Central memory CD4-positive, alpha-beta T cell (primary cell): ENCODE measurements around the gene MXD4.

Experiments
- DNase-seq: peaks from one replicate; pipeline ENCODE4 v3.0.0; 2022

The MXD4 gene

DNA sequence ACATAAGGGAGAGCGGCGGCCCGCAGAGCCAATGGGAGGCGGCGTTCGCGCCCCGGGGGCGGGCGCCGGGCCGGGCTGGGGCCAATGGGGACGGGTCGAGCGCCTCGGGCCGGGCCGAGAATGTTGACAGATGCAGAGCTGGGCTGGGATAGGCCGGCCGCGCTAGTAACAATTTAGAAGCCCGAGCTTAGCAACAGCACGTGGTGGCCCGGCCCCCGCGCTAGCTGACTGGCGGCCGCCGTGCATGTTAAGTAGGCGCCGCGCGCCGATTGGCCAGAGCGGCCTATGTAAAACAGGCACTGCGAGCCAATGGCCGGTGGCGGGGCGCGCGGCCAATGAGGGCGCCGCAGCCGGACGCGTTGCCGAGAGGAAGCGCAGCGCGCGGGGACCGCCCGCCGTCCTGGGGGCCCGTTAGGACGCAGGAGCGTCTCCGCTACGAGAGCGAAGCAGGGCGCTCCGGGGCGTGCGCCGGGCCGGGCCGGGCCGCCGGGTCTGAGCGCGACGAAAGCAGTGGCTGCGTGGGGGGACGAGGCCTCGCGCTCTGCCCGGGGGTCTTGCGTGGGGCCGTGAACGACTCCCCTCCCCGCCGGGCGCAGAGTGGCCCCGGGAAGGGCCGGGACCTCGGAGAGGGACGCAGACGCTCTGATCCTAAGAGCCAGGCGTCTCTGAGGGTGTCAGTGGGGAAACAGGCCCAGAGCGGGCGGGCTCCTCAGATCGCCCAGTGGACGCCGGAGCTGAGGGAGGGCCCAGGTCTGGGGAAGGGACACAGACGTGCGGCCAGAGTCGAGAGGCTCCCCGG lies 435 bp upstream of the MXD4 start:
- peak; percentile 99 for DNase-seq

DNA sequence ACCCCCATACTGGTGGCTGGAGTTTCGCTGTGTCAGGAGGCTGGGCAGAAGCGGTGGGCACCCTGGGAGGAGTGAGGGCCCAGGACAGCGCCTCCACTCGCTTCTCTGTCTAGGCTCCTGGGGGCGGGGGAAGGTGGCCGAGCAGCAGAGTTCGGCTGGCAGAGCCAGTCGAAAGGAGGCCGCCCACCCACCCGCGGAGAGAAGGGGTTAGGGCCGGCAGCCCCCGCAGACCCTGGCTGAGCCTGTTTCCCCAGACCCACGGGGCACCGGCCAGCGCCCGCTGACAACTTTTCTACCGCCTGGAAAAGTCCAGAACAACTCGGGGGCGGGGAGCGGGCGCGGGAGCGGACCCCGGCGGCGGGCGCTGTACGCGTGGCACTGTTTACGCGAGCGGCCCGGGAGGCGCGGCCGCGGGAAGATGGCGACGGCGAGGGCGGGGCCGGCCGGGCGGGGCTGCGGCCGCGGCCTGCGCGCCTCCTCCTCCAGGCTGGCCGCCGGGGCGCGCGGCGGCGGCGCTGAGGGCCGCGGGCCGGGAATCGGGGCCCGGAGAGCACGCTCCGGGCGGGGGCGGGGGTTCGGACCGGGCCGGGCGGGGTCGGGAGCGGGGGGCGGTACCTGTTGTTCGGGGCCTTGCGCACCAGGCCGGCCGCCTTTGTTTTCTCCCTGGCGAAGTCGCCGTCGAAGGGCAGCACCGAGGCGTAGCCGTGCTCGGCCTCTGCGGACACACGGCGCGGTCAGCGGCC lies 628 bp downstream of the MXD4 start:
- DNase-seq = peak; percentile 59

DNA sequence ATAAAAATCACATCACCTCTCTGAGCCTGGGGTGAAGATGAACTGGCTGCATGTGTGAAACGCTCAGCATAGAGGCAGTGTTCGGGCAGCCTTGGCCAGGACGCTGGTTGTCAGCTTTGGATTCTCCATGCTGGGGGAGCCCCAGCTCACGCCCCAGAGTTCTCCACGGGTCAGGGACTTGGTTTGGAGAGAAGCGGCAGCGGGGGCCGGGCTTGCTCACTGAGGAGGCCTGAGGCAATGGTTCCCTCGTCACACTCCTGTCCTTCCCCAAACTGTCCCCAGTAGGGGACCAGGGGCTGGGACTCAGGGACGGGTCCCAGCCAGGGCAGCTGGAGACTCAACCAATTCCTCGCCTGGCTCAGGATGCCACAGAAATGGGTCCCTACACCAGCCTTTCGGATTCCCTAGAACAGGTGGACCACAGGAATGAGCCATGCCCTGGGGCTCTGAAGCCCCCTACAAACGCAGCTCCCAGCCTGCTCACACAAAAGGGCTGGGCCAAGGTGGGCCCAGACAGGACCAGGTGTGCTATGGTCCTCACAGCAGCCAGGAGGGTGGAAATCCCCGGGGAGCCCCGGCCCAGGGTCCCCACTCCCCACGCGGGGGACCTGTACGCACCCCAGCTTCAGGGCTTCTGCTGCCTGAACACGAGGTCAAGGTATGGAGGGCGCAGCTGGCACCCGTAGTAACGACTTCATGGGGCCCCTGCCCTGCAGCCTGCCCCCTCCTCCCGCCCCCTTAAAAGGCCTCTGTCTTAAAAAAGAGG lies 1.4 kb downstream of the MXD4 start:
- no peak for DNase-seq

DNA sequence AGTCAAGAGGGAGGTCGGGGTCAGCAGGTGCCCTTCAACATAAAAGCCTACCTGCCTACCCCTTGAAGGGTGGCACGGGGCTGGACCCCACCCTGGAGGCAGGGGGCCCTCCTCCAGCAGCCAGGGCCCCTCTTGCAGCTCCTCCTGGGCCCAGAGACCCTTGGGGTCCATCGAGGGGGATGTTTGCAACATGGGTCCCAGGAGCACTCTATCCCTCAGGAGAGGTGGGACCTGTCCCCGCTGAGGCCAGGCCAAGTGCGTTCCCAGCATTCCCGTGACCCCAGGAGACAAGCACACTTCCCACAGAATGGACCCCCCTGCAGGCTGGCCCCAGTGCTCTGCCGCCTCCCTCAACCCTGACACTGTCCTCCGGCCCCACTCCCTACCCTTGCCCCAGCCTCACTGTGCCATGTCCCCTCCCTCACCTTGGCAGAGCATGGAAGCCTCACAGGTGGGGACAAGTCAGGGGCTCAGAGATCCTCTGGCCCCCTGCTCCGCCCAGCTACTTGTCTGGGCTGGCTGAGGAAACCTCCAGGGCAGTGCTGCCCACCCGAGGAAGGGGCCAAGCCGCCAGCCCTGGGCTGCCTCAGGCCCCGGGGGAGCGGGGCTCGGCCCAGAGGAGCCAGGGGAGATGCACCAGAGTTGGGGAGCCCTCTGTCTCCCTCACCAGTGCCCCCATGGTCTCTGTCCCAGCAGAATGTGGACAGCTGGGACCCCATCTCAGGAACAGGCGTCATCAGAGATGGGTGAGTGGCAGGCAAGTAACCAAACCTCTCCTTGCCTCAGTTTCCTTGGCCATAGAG lies 2.2 kb downstream of the MXD4 start:
- DNase-seq = no peak

DNA sequence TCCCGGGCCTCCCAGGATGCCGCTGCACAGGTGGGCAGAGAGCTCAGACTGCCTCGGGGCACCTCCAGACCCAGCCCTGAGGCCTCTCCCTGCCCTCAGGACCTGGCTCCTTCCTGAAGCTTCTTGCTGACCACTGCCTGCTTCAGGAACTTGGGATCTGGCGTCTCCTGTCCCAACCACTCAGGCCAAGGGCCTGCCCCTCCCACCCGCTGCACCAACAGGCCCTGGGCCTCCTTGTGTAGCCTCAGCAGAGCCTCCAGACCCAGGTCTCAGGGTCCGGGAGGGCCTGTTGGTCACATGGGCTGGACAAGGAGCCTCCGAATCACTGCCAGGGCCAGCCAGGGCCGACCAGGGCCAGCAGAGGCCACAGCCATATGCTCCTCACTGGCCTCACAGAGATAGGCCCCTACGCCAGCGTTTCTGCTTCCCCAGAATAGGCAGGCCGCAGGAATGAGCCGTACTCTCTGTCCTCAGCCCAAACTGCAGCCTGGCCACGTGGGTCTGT lies 2.8 kb downstream of the MXD4 start:
- no peak for DNase-seq

DNA sequence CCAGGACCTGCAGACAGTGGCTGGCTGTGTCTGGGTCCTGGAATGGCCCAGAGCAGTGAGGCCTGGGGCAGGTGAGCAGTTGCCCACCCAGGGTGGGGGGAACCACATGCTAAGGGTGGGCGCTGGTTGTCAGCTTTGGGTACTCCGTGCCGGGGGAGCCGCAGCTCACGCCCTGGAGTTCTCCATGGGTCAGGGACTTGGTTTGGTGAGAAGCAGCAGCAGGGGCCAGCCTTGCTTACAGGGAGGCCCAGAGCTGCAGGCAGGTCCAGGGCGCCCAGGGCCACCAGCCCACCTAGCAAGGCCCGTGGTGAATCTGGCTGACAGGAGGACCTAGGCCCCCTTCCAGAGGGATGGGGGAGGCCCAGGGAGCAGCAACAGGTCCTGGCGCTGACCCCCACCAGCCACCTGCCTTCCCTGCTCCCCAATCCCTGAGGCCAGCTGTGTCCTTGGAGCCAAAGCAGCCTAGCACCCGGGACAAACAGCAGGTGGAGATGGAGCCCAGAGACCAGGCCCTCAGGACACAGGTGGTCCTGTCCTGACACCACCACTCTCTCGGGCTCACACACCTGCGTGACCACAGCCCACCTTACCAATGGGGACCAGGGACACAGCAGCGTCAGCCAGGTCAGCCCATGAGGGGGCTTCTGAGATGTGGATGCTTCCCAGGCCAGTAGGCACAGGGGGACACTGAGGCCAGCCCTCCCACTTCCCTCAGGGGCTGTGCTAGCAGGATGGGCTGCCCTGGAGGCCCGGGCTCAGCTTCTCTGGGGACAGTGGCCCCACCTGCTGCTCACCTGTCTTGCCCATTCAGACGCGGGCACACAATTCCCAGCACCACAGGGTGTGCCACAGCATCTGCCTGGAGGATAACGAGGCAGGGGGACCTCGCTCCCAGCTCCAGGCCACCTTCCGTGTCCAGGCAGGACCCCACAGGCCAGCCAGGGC lies 3.5 kb downstream of the MXD4 start:
- no peak for DNase-seq

DNA sequence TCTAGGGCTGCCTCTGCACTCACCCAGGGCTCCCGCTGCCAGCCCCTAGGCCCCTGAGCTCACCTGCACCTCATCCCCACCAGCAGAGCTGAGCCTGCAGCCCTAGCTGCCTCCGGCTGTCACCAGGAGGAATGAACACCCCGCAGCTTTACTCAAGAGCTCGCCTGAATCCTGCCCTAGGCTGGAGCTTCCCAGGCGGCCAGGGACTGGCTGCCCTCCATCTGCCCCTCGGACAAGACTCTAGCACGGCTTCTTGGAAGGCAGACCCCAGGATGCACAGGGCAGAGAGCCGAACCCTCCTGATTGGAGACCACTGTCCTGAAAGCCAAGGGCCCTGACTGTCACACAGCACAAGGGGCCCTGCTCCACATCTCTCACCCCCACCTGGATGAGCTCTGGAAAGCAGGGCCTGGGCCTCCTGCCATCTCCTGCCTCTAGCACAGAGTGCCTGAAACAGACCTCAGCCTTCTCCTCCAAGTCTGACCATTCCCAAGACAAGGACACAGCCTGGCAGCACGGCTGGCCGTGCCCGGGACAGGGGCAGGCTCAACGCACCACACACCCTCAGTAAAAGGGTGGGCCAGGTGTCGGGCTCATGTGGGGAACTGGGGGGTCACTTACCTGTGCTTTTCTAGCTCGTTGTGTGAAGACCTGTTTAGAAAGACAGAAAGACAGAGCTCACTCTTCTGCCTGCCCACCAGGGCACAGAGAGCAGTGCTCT lies 4.4 kb downstream of the MXD4 start:
- no peak for DNase-seq

DNA sequence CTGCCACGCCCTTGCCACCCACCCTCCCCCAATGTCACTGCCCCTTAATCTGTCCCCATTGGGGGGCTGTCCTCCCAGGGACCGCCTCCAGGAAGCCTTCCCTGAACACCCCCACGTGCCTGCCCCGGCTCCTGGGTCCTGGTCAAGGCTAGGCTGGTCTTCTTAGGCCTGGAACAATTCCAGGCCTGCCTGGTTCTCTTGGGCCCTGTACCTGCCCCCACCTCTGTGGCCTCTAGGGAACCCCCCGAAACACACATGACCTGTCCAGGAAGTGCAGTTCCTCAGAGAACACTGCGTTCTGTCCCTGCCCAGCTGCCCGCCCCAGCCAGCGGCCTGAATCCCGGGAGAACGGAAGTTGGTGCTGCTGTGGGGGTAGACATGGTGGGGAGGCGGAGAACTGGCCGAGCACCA lies 5.1 kb downstream of the MXD4 start:
- DNase-seq = no peak

DNA sequence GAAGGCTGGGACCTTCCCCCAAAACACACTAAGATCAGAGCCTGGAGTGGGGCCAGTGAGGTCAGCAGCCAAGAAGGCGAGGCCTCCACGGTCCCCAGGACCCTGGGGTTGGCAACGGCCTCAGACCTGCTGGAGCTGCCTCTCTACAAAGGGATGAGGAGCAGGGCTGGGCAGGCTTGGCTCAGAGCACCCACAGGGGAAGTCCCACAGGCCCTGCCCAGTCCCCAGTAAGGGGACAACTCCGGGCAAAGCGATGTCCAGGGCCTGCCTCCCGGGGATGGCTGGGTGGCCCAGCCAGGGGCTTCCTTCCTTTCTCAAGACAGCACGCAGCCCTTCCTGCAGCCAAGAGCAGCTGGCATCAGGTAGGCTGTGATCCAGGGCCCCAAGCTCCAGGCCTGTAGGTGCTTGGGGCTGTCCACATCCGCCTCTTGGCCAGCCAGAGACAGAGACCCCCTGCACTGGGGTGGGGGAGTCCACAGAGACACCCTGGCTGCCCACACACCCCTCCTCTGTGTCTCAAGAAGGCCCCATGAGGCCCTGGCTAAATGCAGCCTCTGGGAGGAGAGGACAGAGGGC lies 5.7 kb downstream of the MXD4 start:
- DNase-seq = no peak

DNA sequence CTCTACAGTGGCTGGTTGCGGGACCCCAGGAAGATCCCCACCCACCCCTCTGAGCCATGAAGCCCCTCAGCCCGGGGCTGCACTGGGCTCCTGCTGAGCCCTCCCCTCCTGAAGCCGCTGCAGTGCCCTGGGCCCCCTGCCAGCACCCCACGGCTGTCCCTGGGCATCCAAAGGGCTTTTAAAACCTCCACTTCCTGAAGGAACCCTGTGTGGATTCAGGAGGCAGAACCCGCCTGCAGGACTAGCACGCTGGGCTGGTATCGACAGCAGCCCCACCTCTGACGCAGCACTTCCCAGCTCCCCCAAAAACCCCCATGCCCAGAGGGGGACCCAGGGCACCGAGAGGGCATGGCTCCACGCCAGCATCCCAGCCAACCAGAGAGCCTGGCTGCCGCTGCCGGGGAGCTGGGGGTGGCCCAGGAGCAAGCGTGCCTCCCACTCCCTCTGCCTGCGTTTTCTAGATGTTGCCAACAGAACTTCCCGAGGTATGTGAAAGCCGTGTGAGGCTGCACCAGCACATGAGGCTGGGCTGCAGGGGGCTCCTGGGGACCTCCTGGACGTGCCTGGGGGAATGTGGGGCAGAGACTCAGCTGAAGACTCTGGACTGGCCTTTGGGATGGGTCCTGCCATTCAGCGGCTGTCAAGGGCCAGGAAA lies 6.3 kb downstream of the MXD4 start:
- no peak for DNase-seq

DNA sequence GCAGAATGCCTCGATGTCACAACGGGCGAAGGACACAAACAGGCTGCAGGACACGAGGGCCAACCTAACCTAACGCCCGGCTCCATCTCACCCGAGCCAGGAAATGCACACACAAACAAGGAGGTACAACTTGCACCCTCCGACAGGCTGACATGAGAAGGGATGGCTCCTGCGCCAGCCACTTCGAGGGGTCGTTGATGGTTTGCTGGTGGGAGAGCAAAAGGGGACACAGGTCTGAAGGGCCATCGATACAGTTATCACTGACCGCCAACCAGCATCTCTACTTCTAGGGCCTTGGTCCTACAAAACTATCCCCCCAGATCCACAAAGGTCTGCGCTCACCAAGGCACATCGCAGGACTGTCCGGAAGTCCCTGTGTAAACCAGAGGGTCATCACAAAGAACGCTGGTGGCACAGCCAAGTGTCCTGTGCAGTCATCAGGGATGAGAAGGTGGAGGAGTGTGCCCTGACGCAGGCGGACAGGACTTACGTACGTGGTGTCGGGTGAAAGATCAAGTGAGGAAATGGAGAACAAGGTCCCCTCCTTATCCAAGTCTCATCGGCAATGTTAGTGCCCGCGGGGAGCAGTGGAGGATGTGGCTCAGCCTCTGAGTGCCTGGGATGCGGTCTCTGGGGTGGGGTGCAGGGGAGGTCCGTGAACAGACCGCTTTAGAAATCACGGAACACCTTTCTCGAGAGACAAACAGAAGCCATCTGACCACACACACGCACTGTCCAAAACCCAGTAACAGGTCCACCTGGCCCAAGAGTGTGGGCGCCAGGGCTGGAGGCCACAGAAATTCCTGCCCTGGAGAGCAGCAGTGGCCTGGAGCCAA lies 7.0 kb downstream of the MXD4 start:
- DNase-seq = no peak

DNA sequence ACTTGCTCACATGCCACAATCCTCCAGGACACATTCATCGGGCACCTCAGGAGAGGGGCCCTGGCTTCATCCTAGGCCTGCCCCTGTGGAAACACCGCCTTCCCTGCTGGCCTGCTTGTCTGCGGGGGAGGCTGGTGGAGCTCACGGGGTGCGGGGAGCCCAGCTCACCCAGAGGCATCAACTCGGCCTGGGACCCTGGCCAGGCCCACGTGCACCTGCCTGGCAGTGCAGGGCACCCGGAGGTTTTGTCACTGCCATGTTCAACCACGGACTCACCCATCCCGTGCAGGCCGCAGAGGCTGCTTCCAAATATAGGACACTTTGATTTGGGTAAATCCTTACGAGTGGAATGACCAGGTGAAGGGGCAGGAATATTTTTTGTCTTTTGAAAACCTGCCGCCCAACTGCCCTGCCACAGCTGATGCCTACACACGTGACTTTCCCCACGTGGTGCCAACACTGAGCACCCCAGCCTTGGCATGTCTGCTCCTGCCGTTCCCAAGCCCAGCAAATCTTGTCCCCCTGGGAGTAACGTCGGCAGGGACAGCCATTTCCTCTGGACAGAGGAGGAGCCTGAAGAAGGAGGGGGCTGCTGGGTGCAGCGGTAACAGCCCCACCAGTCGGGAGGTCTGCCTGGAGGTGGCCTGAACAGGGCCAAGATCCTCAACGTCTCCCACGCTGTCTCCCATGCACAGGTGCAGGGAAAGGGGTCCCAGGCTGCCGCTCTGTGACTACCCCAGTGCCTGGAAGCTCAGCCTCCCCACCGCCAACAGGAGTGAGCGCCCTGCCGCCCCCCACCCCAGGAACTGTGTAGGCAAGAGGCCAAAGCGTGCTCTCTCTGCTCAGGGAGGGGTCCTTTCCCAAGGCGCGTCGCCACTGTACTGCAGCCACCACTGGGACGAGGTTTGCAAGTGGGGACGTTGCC lies 8.5 kb downstream of the MXD4 start:
- DNase-seq = no peak

DNA sequence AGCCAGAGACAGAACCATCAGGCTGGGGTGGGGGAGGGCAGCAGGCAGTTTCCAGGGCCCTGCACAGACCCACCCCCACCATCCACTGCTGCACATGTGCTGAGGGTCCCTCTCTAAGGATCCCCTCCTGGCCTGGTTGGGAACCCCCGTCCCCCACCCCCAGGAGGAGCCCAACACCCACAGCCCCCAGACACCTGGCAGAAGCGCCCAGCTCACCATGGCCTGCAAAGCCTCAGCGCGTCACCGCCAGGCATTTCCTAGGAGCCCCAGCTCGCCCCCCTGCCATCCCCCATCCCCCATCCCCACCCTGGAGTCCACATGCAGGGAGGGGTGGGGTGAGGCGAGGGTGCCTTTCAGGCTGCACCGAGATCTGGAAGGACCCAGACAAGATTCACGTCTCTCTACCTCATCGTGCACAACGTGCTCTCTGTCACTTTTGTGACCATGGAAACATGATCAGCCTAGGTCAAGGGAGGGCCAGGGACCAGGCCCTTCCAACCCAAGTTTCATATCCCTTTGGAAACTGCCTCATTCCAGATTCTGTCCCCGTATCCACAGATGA lies 9.3 kb downstream of the MXD4 start:
- DNase-seq = no peak

DNA sequence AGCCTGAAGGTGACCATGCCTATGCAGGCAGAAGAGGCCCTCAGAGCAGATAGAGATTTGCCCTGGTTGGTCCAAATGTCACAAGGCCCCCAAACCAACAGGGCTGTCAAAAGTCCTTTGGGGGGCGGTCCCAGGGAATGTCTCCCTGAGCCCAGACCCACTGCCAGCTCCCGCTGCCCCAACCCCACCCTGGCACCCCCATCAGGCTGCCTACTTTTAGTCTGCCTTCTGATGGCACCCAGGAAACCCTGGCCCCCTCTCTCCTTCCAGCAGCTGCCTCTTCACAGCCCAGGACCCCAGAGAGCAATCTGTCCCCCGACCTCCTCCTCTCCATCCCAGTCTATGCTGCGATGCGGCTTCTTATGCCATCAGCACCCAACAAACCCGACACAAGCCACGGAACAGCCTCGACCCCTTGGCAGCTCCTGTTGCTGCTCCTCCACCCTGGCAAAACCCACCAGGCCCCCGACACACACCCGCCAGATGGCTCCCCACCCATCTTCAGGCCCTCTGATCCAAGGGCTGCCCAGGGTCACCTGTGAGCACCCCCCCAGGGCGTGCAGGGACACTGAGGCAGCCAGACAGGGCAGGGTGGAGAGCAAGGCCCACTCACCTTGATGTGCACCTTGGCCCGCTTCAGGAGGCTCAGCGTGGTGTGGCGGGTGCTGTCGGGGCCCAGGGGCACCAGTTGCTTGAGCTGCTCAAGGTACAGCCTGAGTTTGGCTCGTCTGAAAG lies 9.9 kb downstream of the MXD4 start:
- no peak for DNase-seq

DNA sequence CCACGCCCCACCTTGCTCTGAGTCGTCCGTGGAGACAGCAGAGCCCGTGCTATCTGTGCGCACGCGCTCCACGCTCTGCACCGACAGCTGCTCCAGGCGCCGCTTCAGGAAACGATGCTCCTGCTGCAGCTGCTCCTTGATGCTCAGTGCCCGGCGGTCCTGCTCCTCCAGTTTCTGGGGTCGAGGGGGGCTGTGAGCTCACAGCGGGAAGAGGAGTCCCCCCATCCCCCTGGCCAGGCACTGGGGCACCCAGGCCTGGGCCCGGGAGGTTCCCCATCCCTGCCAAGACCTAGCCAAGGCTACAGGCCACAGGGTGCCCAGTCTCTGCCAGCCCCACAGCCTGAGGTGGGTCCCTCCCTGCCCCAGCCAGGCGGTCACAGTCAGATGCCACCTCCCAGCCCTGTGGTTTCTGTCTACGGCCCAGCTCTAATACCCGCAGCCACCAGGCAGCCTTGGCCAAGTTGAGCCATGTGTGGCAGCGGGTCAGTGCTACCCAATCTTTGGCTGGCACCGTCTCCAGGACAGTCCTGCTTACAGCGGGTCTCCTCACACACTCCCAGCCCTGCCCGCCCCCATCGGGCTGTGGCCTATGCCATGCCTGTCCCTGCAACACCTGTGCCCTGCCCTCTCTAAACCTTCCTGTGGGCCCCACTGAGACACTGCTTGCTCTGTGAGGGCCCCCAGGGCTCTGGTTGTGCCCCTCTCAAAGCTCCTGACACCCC lies 10.7 kb downstream of the MXD4 start:
- DNase-seq = no peak
